ENCODE measurements around the gene C1QBP. TPM values are rescaled to one million over a fixed set of nuclear protein-coding genes. Genes with fewer than 3 reads are reported as not detected.

Gene C1QBP
- total RNA-seq, 6 experiments from 2014 or later = 222 to 267 (median 235) TPM

DNA sequence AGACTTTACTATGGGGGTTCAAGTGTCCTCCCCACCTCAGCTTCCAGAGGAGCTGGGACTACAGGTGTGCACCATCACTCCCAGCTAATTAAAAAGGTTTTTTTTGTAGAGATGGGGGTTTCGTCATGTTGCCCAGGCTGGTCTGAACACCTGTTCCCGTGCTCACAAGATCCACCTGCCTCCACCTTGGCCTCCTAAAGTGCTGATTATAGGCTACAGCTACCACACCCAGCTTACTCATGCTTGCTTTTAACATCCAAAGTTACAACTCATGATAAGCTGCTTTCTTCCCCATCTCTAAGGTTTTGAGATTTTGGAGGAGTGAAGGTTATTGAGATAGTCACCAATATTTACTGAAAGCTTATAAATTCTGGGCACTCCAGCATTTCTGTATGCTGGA, 22.1 kb downstream of the C1QBP start:
- H3K36me3 Mint-ChIP-seq (ENCODE audit: low read depth) = peaks cover 30% of the 10 kb centered on the region
- H3K27ac Mint-ChIP-seq = no peak overlapping the region

DNA sequence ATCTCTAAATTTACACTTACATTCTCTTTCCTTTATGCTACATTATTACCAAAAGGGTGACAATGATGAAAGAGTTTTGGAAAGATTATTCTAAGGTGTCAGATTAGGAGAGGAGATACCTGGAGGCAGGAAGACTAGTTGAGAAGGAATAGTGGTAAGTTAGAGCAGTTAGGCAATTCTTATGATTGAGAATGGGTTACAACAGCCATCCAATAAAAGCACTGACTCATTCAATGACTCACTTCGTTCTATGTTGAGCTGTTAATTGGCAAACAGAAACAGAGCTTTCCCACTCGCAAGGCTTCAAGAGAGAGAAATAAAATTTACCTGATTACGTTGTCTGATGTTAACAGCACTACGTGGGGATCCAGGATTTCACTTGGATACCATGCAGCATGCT, 25.3 kb downstream of the C1QBP start:
- H3K36me3 Mint-ChIP-seq (ENCODE audit: low read depth) = peaks cover 43% of the 10 kb centered on the region
- H3K4me3 Mint-ChIP-seq = peak overlapping the region; percentile 76
- no peaks in the 10 kb centered on the region; the same call in 1 of the 2 replicates for H3K27me3 Mint-ChIP-seq (ENCODE audit: insufficient read depth)
- H3K9me3 Mint-ChIP-seq = no peaks in the 10 kb centered on the region
- TF ChIP-seq, protein P1, sequence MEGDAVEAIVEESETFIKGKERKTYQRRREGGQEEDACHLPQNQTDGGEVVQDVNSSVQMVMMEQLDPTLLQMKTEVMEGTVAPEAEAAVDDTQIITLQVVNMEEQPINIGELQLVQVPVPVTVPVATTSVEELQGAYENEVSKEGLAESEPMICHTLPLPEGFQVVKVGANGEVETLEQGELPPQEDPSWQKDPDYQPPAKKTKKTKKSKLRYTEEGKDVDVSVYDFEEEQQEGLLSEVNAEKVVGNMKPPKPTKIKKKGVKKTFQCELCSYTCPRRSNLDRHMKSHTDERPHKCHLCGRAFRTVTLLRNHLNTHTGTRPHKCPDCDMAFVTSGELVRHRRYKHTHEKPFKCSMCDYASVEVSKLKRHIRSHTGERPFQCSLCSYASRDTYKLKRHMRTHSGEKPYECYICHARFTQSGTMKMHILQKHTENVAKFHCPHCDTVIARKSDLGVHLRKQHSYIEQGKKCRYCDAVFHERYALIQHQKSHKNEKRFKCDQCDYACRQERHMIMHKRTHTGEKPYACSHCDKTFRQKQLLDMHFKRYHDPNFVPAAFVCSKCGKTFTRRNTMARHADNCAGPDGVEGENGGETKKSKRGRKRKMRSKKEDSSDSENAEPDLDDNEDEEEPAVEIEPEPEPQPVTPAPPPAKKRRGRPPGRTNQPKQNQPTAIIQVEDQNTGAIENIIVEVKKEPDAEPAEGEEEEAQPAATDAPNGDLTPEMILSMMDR (IDR thresholded peaks at IDR 0.05) = no peak
- H3K27ac Mint-ChIP-seq = peak overlapping the region; percentile 92
- peak; percentile 89 for DNase-seq
- peaks cover 20% of the 10 kb centered on the region for H3K4me1 Mint-ChIP-seq (ENCODE audit: low read depth)

More for the DNA sequence above, 22.1 kb downstream of the C1QBP start:
- H3K27me3 Mint-ChIP-seq (ENCODE audit: insufficient read depth) = 0 out of 2 replicates have a peak, but pooled peaks cover 3% of the 10 kb centered on the region
- DNase-seq = no peak
- no peaks in the 10 kb centered on the region for H3K9me3 Mint-ChIP-seq
- peaks cover 38% of the 10 kb centered on the region for H3K4me1 Mint-ChIP-seq (ENCODE audit: low read depth)
- TF ChIP-seq, protein P1 (IDR thresholded peaks at IDR 0.05) = no peak
- H3K4me3 Mint-ChIP-seq = no peak overlapping the region

DNA sequence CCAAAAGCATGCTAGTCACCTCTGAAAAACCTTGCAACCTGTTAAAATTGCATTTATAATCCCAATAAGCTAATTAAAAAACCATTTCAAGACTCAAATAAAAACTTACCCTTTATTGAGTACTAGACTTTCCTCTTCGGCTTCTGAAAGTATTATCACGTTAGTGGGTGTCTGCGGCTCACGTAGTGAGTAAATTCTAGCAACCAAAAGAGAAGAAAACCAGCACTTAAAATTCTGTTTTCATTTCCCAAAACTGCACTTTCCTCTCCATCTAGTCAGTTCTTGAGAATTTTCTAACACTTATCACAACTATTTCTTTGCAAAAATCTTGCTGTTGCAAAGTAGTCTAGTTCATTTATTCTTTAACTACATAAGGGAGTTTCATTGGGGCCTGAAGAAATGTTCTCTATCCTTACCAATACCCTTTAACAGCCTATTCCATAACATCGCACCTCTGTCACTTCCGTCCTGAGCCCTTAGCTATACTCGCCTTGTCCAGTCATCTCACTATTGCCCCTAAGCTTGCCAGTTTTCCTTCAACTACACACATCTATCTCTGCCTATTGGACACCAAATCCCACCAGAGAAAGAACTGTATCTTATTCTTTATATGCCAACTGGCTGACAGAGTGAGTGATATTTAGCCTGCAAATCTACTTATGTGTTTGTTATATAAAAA, 28.2 kb downstream of the C1QBP start:
- TF ChIP-seq, protein P1 (IDR thresholded peaks at IDR 0.05) = no peak
- no peak overlapping the region; the same call in 1 of the 2 replicates for H3K4me3 Mint-ChIP-seq
- no peak overlapping the region for H3K27ac Mint-ChIP-seq
- peaks cover 39% of the 10 kb centered on the region for H3K36me3 Mint-ChIP-seq (ENCODE audit: low read depth)
- H3K27me3 Mint-ChIP-seq (ENCODE audit: insufficient read depth) = no peaks in the 10 kb centered on the region; the same call in 1 of the 2 replicates
- no peak for DNase-seq
- H3K4me1 Mint-ChIP-seq (ENCODE audit: low read depth) = peaks cover 20% of the 10 kb centered on the region
- no peaks in the 10 kb centered on the region for H3K9me3 Mint-ChIP-seq

DNA sequence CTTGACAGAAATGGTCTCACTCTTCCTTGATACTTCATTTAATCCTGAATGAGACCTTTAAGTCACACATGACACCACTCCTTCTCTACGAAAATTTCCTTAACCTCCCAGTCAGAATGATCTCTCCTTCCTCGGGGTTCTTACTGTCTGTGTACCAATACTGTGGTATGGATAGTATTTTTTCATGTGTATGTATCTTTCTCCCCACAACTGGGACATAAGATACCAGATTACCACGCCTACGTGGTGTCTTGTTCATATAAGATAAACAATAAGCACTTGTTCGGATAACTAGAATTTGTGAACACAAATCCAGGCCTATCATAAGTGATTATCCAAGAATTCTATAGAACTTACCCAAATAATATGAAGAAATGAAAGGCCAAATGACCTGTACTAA, 30.8 kb downstream of the C1QBP start:
- no peak overlapping the region for H3K27ac Mint-ChIP-seq
- TF ChIP-seq, protein P1 (IDR thresholded peaks at IDR 0.05) = no peak
- H3K4me1 Mint-ChIP-seq (ENCODE audit: low read depth) = peaks cover 11% of the 10 kb centered on the region
- H3K27me3 Mint-ChIP-seq (ENCODE audit: insufficient read depth) = no peaks in the 10 kb centered on the region; the same call in 1 of the 2 replicates
- H3K9me3 Mint-ChIP-seq = no peaks in the 10 kb centered on the region
- DNase-seq = no peak
- no peak overlapping the region for H3K4me3 Mint-ChIP-seq
- peaks cover 36% of the 10 kb centered on the region for H3K36me3 Mint-ChIP-seq (ENCODE audit: low read depth)

DNA sequence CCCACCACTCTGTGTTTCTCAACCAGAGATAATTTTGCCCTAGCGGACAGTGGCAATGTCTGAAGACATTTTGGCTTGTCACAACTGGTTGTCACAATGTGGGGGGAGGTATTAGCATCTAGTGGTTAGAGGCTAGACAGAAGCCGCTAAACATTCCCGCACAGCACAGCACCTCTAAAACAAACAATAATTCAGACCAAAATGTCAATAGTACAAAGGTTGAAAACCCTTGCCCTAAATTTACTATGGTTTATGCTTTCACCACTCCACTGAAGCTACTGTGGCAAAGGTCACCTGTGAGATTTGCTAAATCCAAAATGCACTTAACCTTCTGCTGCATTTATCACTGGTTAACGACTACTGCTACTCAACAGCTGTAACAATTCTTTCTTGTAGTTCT, 33.6 kb downstream of the C1QBP start:
- Mint-ChIP-seq H3K27ac (no peak overlapping the region), H3K36me3 (ENCODE audit: low read depth) (peaks cover 14% of the 10 kb centered on the region), H3K4me3 (no peak overlapping the region), H3K9me3 (no peaks in the 10 kb centered on the region), H3K27me3 (ENCODE audit: insufficient read depth) (no peaks in the 10 kb centered on the region; the same call in 1 of the 2 replicates), H3K4me1 (ENCODE audit: low read depth) (no peaks in the 10 kb centered on the region)
- TF ChIP-seq, protein P1 (IDR thresholded peaks at IDR 0.05) = no peak
- no peak for DNase-seq
